SKM-1 treated with dmso at 0.1 percent for 144 hours (cell line): ENCODE results near the gene ZFR2.
"Not testable (repeated sequence)": the region's sequence is repeated elsewhere in the genome, so short reads cannot be mapped to it uniquely, and the experiment has no call there.

Experiments
- DNase-seq: peaks from one replicate; lab custom pipeline; 2025; ENCODE audit not compliant: unreplicated experiment; lab: John Stamatoyannopoulos, UW

ZFR2 gene

GRCh38 chr19:3773814-3774515 is 94.9 kb downstream of the ZFR2 start:
- DNase-seq: no peak

- DNase-seq: no peak
These were observed 96.9 kb downstream of the ZFR2 start, which contains the start of gene RAX2 for GRCh38 chr19:3771906-3772455. Gene RAX2, minus strand, starts transcription at chr19:3772228. Its CDS starts 486 bp downstream, at chr19:3771742.

- DNase-seq: no peak
These were observed 97.6 kb downstream of the ZFR2 start for GRCh38 chr19:3771000-3771905.

DNA sequence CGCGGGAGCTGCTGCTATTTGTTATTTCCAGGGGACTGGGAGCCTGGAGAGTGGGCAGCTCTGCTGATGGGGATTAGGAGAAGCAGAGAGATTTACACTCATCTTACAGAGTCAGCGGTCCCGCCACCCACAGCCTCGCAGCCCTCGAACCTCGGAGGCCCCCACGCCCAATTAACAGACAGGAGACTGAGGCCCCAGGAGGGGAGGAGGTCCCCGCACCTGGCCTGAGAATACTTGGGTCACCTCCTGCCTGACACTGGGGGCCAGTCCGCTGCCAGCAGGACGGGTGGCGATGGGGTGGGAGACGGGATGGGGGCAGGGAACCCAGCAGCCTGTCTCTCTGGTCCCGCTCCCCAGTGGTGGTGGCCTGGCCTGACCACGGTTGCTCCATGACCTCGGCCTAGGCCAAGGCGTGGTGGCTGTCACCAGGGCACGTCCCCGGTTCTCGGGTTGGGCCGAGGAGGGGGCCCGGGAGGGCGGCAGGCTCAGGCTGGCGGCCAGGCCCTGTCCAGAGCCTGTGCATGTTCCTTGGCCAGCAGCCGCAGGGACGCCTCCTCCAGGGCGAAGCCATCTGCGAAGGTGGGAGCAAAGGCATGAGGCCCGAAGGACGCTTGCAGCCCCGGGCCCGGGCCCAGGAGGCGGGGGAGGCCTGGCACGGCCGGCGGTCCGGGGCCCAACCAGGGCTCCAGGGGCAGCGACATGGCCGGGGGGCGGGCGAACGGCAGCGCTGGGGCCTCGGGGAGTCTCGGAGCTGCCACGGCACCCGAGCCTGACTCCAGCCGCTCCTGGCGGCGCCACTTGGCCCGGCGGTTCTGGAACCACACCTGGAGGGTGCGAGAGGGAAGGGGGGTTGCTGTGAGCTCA is 98.5 kb downstream of the ZFR2 start:
- DNase-seq: no peak

GRCh38 chr19:3769494-3769893 is 99.3 kb downstream of the ZFR2 start:
- no peak for DNase-seq

DNA sequence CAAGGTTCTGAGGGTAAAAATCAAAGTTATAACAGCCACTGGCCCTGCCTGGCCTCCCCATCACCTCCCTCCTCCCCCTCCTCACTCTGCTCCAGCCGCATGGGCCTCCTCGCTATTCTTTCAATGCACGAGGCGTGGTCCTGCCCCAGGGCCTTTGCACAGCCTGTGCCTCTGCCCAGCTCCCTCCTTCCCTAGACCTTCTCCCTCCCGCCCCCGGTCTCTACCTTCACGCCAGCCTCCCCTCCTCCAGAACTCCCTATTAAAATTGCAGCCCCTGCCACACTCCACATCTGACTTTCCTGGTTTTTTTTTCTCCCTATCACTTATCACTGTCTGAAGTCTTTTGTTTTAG is 100.1 kb downstream of the ZFR2 start:
- DNase-seq: no peak

- no peak for DNase-seq
These were observed 100.7 kb downstream of the ZFR2 start for GRCh38 chr19:3768015-3768747.

GRCh38 chr19:3767050-3767449 is 101.8 kb downstream of the ZFR2 start:
- DNase-seq: no peak

- DNase-seq: no peak
These were observed 102.3 kb downstream of the ZFR2 start for GRCh38 chr19:3766520-3766919.

- DNase-seq: not testable (repeated sequence)
These were observed 103.1 kb downstream of the ZFR2 start for GRCh38 chr19:3765757-3766156.

DNA sequence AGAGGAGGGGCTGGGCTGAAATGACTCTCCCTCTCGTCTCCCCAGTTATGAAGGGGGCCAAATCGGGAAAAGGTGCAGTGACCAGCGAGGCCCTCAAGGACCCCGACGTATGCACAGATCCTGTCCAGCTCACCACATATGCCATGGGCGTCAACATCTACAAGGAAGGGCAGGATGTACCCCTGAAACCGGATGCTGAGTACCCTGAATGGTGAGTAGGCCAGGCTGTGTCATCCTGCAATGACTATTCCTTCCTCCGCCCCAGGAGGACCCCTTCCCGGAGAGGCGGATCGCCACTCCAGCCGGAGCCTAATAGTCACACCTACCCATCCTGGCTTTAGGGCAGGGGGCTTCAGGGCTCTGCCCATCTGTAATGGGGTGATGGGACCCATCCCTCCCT is 103.7 kb downstream of the ZFR2 start:
- no peak for DNase-seq

GRCh38 chr19:3762501-3763459 is 106.1 kb downstream of the ZFR2 start, which contains the start of gene MRPL54:
Gene MRPL54, plus strand, starts transcription at chr19:3762682. Its CDS starts 19 bp downstream, at chr19:3762701.
- peak; percentile 99 for DNase-seq

DNA sequence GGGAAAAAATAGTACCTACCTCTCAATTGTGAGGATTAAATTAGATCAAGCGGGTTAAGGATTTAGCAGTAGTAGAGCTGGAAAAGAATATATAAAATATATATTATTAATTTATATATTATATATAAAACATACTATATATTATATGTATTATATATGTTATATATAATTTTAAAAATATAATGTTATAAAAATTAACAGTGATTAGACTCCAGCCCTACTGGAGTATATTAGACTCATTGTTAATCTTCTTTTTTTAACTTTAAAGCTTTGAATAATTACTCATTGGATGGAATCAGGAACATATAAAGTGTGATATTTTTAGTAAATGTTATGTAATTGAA is 106.7 kb downstream of the ZFR2 start:
- DNase-seq: peak; percentile 58

- peak; percentile 80 for DNase-seq
These were observed 107.3 kb downstream of the ZFR2 start, which contains the start of gene APBA3 for GRCh38 chr19:3761382-3762129. Gene APBA3, minus strand, starts transcription at chr19:3761692. Its CDS starts 1,428 bp downstream, at chr19:3760264.

DNA sequence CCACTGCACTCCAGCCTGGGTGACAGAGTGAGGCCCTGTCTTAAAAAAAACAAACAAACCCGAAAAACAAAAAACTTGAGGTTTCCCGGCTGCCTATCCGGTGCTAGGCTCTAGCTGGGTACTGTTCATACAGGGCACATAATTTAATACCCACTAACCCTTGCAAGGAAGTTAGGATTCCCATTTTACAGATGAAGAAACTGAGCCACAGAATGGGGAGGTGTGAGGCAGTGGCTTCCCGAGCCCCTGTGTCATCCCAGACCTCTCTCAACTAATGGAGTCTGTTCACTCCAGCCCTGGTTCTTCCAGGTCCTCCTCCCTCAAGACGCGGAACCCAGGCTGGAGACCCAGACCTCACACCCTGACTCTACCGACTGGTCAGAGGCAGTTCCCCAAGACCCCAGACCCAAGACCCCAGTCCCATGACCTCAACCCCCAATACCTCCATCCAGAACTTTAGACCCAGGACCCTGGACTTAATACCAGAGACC is 107.9 kb downstream of the ZFR2 start:
- no peak for DNase-seq

DNA sequence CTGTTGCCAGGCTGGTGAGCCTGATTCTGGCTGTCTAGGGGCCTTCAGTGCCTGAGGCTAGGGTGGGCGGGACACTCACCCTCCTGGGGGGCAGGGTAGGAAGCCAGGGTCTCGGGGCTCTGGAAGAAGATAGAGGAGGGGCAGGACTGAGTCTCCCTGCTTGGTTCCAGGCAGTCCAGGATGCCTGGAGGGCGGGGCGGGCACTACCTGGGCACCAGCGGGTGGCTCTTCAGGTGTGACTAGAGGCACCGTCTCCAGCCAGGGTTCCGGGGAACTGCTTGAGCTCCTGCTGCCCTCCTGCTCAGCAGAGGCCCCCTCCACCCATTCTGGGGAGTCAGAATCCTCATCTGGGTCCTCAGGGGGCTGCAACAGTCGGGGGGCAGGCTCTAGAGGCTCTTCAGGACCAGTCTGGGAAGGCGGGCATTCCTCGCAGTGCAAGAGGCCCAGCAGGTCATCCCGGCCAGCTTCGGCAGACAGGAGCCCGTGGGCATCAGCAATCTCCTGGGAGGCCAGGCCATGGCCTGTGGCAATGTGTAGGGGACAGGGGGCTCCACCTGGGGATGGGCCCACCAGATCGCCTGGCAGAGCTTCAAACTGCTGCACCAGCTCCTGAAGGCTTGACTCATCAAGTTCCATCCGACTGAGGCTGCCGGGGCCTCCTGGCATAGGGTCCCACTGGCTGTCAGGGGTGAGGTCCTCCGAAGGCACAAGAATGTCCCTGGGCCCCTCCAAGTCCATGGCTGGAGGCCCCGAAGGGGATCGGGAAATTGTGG is 109.2 kb downstream of the ZFR2 start:
- DNase-seq: no peak

- not testable (repeated sequence) for DNase-seq
These were observed 110.5 kb downstream of the ZFR2 start for GRCh38 chr19:3758297-3758696.
